ENCODE results near the gene TCIRG1. TPM values are rescaled to one million over a fixed set of nuclear protein-coding genes. Genes with fewer than 3 reads are reported as not detected.

TCIRG1 gene
- total RNA-seq, 2 donors from 2014 or later: 187 to 207 TPM

DNA sequence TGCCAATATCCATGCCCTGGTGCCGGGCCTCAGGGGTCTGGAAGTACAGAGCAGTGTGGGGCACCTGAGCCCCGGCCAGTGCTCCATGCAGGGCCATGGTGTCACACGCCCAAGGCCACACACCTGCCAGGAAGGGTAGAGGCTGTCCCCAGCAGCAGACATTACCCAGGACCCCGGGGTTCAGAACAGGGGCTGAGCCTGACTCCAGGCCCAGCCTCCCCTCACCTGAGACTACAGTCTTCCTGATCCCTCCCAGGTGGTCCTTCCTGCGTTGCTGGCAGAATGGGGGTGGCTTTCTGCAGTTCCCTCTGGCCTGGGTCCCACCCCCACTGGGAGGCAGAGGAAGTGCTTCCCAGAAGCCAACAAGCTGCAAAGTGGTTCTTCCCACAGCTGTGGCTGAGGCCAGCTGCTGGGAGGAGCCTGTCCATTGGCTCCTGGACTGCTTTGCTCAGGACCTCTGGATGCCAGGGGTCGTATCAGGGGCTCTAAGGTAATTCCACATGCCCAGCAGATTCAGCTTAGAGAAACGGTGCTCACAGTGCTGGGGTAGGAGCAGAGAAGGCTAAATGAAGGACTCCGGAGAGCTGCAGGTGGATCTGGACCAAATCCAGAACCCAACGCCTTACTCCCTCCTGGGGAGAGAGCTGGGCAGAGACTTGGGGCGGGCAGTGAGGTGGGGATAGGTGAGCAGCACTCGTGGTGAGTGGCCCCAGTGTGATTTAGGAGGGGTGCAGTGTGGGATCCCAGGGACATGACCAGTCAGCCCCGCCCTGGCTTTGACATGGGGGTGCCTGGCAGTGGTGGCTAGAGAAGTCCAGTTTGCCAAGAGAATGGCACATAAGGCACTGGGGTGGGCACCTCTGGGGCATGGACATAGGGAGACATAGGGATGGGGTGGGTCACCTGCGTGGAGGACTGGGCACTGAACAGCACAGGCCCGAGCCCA, 12.6 kb downstream of the TCIRG1 start:
- Mint-ChIP-seq H3K27me3 (no peaks in the 10 kb centered on the region), H3K4me1 (peaks cover 5% of the 10 kb centered on the region), H3K36me3 (ENCODE audit: low read depth) (no peaks in the 10 kb centered on the region), H3K4me3 (no peak overlapping the region), H3K27ac (peak overlapping the region; percentile 74)
- DNase-seq (no peak), ATAC-seq (no peak)
- no peaks in the 10 kb centered on the region for H3K9me3 ChIP-seq (ENCODE audit: control insufficient read depth, low read length, poor library complexity, severe bottlenecking)

DNA sequence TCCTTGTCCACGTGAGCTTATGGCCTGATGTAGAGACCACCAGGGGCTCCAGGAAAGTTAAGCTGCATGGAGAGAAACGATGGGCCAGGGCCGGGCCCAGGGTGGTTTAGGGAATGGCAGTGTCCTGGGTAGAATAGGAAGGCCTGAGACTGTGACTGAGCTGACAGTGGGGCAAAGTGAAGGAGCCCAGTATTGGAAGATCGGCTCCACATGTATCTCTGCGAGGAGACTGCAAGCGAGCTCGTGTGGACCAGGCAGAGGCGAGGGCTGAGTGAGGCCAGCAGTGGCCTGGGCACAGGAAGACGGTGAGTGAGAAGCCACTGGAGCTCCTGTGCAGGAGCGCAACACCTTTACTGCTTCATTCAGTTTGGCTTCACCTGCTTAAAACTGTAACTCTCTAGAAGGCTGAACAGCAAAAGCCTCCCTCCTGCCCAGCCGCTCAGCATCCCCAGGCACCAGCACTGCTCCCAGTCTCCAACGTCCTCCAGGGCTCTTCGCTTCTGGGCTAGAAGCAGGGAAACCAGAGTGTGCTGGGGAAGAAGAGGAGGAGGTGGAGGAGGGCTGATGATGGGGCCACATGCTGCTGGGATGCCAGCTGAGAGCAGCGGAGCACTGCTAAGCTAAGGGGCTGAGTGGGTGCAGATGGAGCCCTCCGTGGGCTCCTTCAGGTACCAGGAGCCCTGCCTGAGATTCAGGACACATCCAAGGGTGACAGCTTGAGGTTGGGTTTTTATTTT, 13.5 kb downstream of the TCIRG1 start:
- H3K4me1 Mint-ChIP-seq: peaks cover 5% of the 10 kb centered on the region
- H3K4me3 Mint-ChIP-seq: no peak overlapping the region
- H3K9me3 ChIP-seq (ENCODE audit: control insufficient read depth, low read length, poor library complexity, severe bottlenecking): no peaks in the 10 kb centered on the region
- no peaks in the 10 kb centered on the region for H3K27me3 Mint-ChIP-seq
- ATAC-seq (no peak), DNase-seq (no peak)
- peak overlapping the region; percentile 74 for H3K27ac Mint-ChIP-seq
- no peaks in the 10 kb centered on the region for H3K36me3 Mint-ChIP-seq (ENCODE audit: low read depth)

DNA sequence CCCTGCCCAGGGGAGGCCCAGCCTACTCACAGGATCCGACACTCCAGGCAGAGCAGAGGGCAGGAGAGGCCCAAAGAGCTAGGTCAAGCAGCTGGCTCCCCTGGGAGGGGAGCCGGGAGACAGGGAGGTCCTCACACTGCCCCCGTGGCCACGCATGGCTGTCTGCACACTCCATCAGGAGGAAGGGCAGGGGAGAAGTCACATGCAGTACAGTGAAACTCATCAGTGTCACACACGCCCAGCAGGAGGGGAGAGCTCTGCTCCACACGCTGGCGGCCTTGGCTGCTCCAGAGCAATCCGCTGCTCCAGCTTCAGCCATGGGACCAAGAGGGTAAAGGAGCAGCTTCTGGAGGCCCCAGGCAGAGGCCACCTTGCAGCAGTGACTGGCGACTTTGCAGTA, 14.3 kb downstream of the TCIRG1 start:
- Mint-ChIP-seq H3K4me3 (no peak overlapping the region), H3K36me3 (ENCODE audit: low read depth) (no peaks in the 10 kb centered on the region), H3K27me3 (no peaks in the 10 kb centered on the region), H3K4me1 (peaks cover 5% of the 10 kb centered on the region), H3K27ac (peak overlapping the region; percentile 74)
- DNase-seq (no peak), ATAC-seq (no peak)
- H3K9me3 ChIP-seq (ENCODE audit: control insufficient read depth, low read length, poor library complexity, severe bottlenecking): no peaks in the 10 kb centered on the region

DNA sequence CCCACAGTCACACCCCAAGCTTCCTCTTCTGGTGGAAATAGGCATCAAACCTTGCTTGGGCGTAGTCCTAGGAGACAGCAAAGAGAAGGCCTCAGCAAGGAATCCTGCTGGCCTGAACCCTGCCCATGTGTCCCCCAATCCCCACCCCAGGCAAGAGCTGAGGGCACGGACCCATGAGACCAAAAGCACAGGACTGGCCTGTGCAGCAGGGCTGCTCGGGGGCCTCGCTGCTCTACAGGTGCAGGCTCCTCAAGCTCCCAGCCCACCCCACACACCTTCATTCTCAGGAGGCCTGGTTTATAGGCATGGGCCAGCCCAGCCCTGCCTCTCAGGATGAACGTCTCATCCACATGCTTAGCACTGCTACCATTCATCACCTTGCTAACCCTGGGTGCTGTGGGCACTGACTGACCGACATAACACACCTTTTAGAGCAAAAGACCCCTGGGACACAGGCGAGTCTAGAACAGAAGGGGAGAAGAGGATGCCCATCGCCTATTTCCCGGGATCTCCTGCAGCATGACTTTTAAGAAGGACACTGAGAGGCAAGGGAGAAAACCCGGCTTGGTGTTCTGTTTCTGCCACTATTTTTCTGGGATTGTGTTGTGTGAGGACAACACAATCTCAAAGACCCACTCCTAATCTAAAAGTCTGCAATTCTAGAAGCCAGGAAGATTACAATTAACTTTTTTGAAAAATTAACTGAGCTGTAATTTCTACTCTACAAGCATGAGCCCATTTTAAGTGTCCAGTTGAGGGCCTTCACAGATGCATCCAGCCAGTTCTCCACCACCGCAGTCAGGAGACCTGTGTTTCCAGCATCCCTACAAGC, 15.4 kb downstream of the TCIRG1 start:
- ATAC-seq: no peak

DNA sequence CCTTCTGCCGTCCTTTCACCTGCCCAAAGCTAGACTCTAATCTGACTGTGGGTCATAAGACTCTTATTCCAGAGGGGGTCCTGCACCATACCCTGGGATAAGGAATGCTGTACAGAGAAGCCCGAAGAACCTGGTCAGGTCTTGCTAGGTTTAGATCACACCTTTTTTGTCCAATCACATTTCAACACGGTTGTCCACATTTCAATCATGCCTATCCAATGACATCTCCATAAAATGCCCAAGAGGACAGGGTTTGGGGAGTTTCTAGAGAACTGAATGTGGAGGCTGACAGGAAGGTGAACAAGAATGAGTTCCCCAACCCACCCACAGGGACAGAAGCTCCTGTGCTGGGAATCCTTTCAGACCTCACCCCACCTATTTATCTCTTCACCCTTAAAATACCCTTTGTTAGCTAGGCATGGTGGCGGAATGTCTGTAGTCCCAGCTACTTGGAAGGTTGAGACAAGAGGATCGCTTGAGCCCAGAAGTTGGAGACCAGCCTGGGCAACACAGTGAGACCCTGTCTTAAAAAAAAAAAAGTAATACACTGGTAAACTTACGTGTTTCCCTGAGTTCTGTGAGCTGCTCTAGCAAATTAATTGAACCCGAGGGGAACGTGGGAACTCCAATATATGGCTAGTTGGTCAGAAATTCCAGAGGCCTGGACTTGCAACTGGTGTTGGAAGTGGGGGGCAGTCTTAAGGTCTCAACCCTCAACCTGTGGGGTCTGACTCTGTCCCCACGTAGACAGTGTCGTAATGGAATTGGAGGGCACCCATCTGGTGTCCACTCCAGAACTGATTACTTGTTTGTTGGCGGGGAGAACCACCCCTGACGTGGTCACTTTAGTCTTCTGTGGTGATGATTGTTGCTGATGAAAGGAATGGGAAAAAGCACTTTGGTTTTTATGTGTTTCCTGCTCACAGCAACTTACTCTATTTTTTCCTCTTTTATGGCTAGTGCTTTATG, 17.8 kb downstream of the TCIRG1 start:
- no peak for DNase-seq
- Mint-ChIP-seq H3K4me1 (peaks cover 5% of the 10 kb centered on the region), H3K4me3 (no peak overlapping the region), H3K36me3 (ENCODE audit: low read depth) (no peaks in the 10 kb centered on the region), H3K27ac (no peak overlapping the region), H3K27me3 (no peaks in the 10 kb centered on the region)
- no peaks in the 10 kb centered on the region for H3K9me3 ChIP-seq (ENCODE audit: control insufficient read depth, low read length, poor library complexity, severe bottlenecking)
- ATAC-seq: no peak

More for the DNA sequence above, 15.4 kb downstream of the TCIRG1 start:
- Mint-ChIP-seq H3K36me3 (ENCODE audit: low read depth) (no peaks in the 10 kb centered on the region), H3K4me1 (peaks cover 5% of the 10 kb centered on the region), H3K27me3 (no peaks in the 10 kb centered on the region), H3K4me3 (no peak overlapping the region), H3K27ac (peak overlapping the region; percentile 63)
- no peaks in the 10 kb centered on the region for H3K9me3 ChIP-seq (ENCODE audit: control insufficient read depth, low read length, poor library complexity, severe bottlenecking)
- no peak for DNase-seq

DNA sequence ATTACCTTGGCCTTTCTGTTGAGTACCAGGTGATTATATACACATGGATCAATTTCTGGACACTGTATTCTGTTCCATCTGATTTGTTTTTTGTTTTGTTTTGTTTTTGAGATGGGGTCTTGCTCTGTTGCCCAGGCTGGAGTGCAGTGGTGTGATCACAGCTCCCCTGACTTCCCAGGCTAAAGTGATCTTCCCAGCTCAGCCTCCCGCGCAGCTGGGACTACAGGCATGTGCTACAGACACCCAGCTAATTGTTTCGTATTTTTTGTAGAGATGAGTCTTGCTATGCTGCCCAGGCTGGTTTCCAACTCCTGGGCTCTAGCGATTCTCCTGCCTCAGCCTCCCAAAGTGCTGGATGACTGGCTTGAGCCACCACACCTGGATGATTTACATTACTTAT, 19.0 kb downstream of the TCIRG1 start:
- Mint-ChIP-seq H3K4me3 (no peak overlapping the region), H3K36me3 (ENCODE audit: low read depth) (no peaks in the 10 kb centered on the region), H3K27me3 (no peaks in the 10 kb centered on the region), H3K27ac (no peak overlapping the region), H3K4me1 (peaks cover 4% of the 10 kb centered on the region)
- no peak for ATAC-seq
- DNase-seq: no peak
- no peaks in the 10 kb centered on the region for H3K9me3 ChIP-seq (ENCODE audit: control insufficient read depth, low read length, poor library complexity, severe bottlenecking)

DNA sequence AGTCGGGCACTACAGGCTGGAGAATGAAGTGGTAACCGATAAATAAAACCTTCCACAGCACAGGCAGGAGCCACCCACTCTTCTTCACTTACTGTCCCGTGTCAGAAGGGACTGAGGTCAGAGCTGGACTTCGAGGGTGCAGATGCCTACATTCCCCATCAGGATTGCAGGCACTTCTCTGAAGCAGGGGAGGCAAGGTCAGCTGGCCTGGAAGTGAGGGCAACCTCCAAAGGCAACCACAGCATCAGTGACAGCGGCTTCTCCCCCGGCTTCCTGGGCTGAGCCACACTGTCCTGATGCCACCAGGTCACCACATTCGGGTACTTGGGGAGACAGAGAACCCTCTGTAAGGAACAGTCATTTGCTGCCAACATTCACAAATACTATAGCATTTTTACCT, 22.7 kb downstream of the TCIRG1 start:
- H3K4me3 Mint-ChIP-seq: no peak overlapping the region
- no peaks in the 10 kb centered on the region for H3K27me3 Mint-ChIP-seq
- H3K36me3 Mint-ChIP-seq (ENCODE audit: low read depth): no peaks in the 10 kb centered on the region
- H3K27ac Mint-ChIP-seq: no peak overlapping the region
- ATAC-seq (no peak), DNase-seq (no peak)
- peaks cover 2% of the 10 kb centered on the region for H3K4me1 Mint-ChIP-seq
- no peaks in the 10 kb centered on the region for H3K9me3 ChIP-seq (ENCODE audit: control insufficient read depth, low read length, poor library complexity, severe bottlenecking)

DNA sequence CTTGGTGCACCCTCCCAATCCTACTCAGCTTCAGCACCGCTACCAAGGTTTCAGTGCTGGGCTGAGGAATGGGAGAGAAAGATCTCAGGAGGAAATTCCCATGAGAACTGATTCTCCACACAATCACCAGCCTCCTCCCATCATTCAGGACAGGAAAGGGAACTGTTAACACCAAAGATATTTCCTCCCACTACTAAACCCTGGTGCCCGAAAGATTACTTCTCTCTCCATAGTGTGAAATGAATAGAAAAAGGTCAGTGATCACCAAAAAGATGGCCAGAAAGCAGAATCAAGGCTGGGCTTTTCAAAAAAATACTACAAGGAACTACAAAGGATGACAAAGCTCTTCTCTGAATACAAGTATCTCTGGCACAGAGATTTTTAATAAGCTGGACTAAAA, 26.1 kb downstream of the TCIRG1 start:
- no peaks in the 10 kb centered on the region for H3K9me3 ChIP-seq (ENCODE audit: control insufficient read depth, low read length, poor library complexity, severe bottlenecking)
- H3K27ac Mint-ChIP-seq: no peak overlapping the region
- peaks cover 4% of the 10 kb centered on the region for H3K36me3 Mint-ChIP-seq (ENCODE audit: low read depth)
- ATAC-seq: no peak
- no peak for DNase-seq
- H3K4me1 Mint-ChIP-seq: peaks cover 4% of the 10 kb centered on the region
- H3K4me3 Mint-ChIP-seq: no peak overlapping the region
- H3K27me3 Mint-ChIP-seq: no peaks in the 10 kb centered on the region

DNA sequence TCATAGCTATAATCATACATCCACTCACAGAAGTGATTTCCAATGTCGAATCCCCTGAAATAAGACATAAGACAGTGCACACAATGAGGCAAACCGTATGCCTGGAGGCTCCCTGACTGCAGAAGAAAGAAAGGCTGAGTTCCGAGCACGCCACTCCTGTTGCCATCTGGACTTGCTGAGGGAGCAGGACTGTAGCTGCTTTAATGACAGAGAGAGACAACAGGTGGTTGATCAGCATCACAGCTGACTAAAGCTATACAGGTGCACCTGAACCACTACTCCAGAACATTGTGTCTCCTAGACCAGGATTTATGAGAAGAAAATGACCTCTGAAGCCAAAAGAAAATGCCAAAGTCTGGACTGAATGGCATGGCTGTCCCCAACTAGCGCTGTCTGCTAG, 27.0 kb downstream of the TCIRG1 start:
- DNase-seq (no peak), ATAC-seq (no peak)
- Mint-ChIP-seq H3K4me3 (no peak overlapping the region), H3K4me1 (peaks cover 2% of the 10 kb centered on the region), H3K36me3 (ENCODE audit: low read depth) (peaks cover 4% of the 10 kb centered on the region), H3K27me3 (no peaks in the 10 kb centered on the region), H3K27ac (no peak overlapping the region)
- no peaks in the 10 kb centered on the region for H3K9me3 ChIP-seq (ENCODE audit: control insufficient read depth, low read length, poor library complexity, severe bottlenecking)

DNA sequence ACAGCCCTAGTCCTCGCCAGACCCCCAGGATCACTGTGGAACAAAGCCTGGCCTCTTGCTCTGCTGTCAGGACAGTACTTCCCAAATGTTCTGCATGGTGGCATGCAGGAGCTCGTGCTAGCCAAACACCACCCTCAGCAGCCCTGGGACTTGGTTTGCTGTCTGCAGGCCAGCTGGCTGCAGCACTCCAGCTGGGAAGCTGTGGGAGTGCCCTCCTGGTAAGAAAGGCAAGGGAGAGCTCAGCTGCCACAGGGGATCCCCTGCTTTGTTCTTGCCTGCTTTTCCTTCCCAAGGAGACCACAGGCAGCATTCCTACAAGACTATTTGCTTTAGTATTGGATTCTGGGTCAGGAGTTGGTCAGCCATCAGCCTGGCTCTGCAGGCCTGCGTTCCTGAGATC, 27.9 kb downstream of the TCIRG1 start:
- H3K27me3 Mint-ChIP-seq: no peaks in the 10 kb centered on the region
- DNase-seq (no peak), ATAC-seq (no peak)
- no peaks in the 10 kb centered on the region for H3K9me3 ChIP-seq (ENCODE audit: control insufficient read depth, low read length, poor library complexity, severe bottlenecking)
- no peak overlapping the region for H3K27ac Mint-ChIP-seq
- H3K36me3 Mint-ChIP-seq (ENCODE audit: low read depth): peaks cover 4% of the 10 kb centered on the region
- no peak overlapping the region for H3K4me3 Mint-ChIP-seq
- H3K4me1 Mint-ChIP-seq: peaks cover 2% of the 10 kb centered on the region

DNA sequence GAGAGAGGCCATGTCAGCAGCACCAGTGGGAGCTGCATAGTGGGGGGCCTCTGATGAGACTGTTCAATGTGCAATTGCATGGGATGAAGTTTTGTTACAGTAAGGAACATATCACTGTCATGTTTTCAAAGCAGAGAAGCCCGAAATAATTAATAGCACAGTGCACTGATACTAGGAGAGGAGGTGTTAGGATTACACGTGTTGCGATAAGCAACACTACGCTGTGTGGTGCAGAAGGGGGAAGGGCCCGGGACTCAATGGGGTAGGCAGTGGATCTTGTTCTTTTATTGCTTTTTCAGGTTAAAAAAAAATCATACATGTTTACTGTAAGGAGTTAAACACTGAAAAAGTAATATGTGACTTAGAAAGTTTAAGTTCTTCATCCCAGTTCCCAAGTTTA, 29.2 kb downstream of the TCIRG1 start:
- DNase-seq (no peak), ATAC-seq (no peak)
- Mint-ChIP-seq H3K36me3 (ENCODE audit: low read depth) (peaks cover 4% of the 10 kb centered on the region), H3K4me3 (no peak overlapping the region), H3K27me3 (no peaks in the 10 kb centered on the region), H3K4me1 (peaks cover 2% of the 10 kb centered on the region), H3K27ac (peak overlapping the region; percentile 47)
- H3K9me3 ChIP-seq (ENCODE audit: control insufficient read depth, low read length, poor library complexity, severe bottlenecking): no peaks in the 10 kb centered on the region

DNA sequence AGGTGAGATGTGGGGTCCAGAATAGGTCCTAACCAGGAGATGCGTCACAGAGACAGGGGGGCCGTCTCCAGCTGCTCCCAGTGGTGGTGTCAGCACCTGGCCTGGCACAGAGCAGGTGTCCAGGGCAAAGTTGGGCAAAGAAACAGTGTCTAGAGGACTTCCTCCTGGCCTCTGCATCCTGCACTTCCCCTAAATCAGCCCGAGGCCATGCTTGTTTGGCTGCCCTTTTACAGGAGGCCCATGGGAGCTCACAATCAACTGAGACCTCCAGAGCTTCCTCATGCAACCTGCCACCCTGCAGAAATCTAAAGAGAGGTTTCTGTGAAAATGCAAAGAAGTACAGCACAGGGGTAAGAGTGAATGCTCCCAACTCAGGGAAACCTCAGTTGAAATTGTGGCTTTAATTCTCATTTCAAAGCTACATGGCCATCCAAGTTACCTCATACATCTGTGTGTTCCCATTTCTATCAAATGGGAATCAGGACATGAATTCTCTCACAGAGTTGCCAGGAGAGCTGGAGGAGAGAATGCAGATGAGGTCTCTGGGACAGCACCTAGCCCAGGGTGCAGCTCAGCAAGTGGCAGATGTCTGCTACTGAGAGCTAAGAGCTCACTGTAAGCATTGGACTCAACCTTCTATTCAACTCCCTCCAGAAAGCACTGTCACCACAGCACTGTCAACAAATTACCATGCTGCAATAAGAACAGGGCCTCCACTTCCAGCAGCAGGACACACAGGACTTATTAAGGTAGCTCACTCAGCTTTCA, 32.6 kb downstream of the TCIRG1 start:
- Mint-ChIP-seq H3K27me3 (no peaks in the 10 kb centered on the region), H3K36me3 (ENCODE audit: low read depth) (peaks cover 6% of the 10 kb centered on the region), H3K4me3 (no peak overlapping the region), H3K27ac (no peak overlapping the region), H3K4me1 (peaks cover 2% of the 10 kb centered on the region)
- H3K9me3 ChIP-seq (ENCODE audit: control insufficient read depth, low read length, poor library complexity, severe bottlenecking): no peaks in the 10 kb centered on the region
- DNase-seq (no peak), ATAC-seq (no peak)

Data from T-helper 17 cell (primary cell).